Measurements from ENCODE around the gene OR52N2.

Gene OR52N2

DNA sequence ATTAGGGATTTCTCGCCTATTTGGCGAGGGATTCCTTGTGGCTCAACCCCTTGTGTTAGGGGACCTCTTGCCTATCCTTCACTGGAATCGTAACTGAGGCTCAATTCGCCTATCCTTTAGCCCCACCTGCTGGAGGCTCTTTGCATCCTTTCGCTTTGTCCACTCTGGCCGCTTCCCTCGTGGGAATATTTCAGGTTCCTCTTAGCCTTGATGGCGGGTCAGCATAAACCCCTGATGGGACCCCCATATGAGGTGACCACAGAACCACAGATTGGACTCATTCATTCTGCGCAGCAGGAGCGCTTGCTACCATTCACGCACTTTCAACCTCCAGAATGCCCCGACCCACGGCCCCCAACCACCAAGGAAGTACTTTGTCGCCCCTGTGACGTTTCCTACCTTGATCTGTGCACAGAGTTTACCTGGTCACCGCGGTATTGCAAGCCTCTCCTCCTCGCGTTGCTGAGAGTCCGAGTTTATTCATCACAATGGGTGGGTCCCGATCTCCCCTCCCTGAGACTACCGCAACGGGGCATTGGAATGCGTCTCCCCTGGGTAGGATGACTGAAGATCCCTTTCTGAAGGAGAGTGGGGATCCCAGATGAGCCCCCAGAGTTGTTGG is at the start of gene OR52N2:
TSS of gene OR52N2 (plus strand) at position 425 of the 622 bp plus-strand sequence. CDS start 11,412 bp downstream, outside the sequence.
- ATAC-seq (peak; percentile 90), DNase-seq (peak; percentile 67 to 76)
- Mint-ChIP-seq H3K27ac (peak within 1 kb of the TSS; percentile 44 to 57), H3K9me3 (peaks cover 7 to 9% of the 10 kb centered on the region in 2 donors), H3K4me1 (peaks cover 14% of the 10 kb centered on the region), H3K27me3 (peaks cover 22% of the 10 kb centered on the region), H3K4me3 (peak within 1 kb of the TSS; percentile 81 to 82)

DNA sequence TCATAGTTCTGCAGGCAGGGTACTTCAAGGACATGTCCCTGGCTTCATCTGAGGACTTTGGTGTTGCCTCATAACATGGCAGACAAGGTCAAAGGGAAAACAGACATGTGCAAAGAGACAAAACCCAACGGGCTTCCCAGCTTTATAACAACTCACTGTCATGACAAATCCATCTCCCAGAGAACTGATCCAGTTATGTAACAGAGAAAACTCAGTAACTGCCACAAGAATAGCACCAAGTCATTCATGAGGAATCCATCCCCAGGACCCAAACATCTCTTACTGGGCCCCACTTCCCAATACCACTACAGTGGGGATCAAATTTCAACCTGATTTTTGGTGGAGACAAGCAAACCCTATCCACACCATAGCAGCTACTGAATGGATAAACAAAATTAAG is 41.7 kb upstream of the OR52N2 start:
- no peaks in the 10 kb centered on the region for H3K27me3 Mint-ChIP-seq
- no peak for ATAC-seq
- no peak overlapping the region for H3K27ac Mint-ChIP-seq
- no peaks in the 10 kb centered on the region for H3K4me1 Mint-ChIP-seq
- no peaks in the 10 kb centered on the region for H3K9me3 Mint-ChIP-seq
- no peak overlapping the region for H3K4me3 Mint-ChIP-seq
- DNase-seq, result no peak

DNA sequence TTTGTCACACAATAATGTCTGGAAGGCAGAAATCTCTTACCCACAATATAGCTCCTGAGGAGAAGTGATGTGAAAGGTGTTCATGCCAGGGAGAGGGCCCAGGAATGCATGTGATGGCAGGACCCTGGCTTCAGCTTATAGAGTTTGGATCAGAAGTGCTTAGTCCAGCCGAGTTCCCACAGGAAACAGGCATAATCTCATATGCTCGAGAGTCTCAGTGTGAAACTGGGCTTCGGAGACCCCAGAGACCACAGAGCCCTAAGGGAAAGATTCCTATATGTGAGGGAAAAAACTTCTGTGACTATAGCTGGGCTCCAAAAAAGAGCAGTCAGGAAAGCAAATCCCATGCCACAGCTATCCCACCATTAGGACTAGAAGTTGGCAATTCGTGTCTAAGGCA is 25.5 kb upstream of the OR52N2 start, which contains the start of gene OR52N5:
TSS of gene OR52N5 (minus strand) at position 101 of the 400 bp plus-strand sequence. CDS start 4,721 bp downstream, outside the sequence.
- H3K9me3 Mint-ChIP-seq, result no peaks in the 10 kb centered on the region
- no peaks in the 10 kb centered on the region for H3K4me1 Mint-ChIP-seq
- no peaks in the 10 kb centered on the region for H3K27me3 Mint-ChIP-seq
- ATAC-seq, result no peak
- no peak for DNase-seq
- no peak within 1 kb of the TSS for H3K27ac Mint-ChIP-seq
- no peak within 1 kb of the TSS for H3K4me3 Mint-ChIP-seq

DNA sequence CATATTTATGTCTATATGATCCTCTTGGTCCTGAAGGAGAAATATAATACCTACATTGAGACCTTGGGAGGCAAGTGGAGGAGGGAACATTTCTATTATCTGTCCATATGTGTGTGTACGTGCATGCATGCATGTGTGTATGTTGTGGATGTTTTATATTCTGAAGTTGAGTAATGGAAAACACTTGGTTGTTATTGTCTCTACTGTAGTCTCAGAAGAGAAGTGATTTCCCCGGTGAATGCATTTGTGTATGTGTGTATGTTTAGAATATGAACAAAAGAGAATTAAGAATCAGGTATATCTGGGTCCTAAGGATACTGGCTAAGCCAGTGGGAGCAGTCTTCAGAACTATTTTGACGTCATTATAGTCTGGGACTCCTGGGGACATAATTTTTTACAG is 17.6 kb upstream of the OR52N2 start, which contains the start of gene OR52N1:
TSS of gene OR52N1 (minus strand) at position 101 of the 400 bp plus-strand sequence. CDS start 2,449 bp downstream, outside the sequence.
- DNase-seq (no peak), ATAC-seq (no peak)
- Mint-ChIP-seq H3K9me3 (no peaks in the 10 kb centered on the region), H3K27ac (no peak within 1 kb of the TSS), H3K4me1 (no peaks in the 10 kb centered on the region), H3K4me3 (no peak within 1 kb of the TSS), H3K27me3 (peaks cover 10% of the 10 kb centered on the region)

DNA sequence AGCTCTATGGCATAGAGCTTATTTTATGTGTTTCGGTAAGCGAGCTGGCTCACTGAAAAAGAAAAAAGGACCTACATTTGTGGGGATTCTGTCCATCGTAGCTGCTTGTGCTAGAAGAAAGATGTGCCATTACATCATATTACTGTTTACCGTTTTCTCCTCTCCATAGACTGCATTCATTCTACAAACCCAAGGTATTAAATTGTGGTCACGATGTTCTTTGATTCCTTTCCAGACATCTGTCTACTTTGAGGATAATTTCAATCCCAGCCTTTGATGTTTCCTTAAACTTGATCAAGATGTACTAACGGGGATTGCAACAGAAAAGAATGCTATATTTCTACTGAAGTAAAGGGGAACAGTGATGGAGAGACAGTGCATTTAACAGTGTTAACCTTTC is 12.2 kb upstream of the OR52N2 start:
- no peak overlapping the region for H3K4me3 Mint-ChIP-seq
- no peaks in the 10 kb centered on the region for H3K4me1 Mint-ChIP-seq
- no peak overlapping the region for H3K27ac Mint-ChIP-seq
- peaks cover 23% of the 10 kb centered on the region for H3K27me3 Mint-ChIP-seq
- DNase-seq, result no peak
- no peaks in the 10 kb centered on the region for H3K9me3 Mint-ChIP-seq
- ATAC-seq, result no peak

DNA sequence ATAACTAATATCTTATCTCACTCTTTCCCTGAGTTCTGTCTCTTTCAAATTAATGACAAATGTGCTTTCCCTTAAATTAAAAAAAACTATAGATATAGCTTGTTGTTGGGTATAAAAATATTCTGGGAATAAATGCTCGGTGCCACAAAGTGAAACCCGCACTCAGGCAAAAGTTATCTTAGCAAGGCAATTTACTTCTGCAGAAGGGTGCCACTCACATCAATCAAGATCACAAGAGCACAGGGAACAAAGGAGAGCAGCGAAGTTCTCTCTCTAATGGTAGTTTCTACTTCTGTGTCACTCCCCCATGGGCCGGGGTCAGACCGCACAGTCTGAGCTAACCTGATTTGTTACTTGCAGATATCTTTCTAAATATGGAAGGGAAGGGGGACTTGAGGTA is 4.7 kb upstream of the OR52N2 start:
- Mint-ChIP-seq H3K27me3 (peaks cover 4% of the 10 kb centered on the region), H3K4me3 (no peak overlapping the region), H3K27ac (no peak overlapping the region), H3K9me3 (peaks cover 7 to 17% of the 10 kb centered on the region in 2 donors), H3K4me1 (peaks cover 8% of the 10 kb centered on the region)
- no peak for ATAC-seq
- no peak for DNase-seq

DNA sequence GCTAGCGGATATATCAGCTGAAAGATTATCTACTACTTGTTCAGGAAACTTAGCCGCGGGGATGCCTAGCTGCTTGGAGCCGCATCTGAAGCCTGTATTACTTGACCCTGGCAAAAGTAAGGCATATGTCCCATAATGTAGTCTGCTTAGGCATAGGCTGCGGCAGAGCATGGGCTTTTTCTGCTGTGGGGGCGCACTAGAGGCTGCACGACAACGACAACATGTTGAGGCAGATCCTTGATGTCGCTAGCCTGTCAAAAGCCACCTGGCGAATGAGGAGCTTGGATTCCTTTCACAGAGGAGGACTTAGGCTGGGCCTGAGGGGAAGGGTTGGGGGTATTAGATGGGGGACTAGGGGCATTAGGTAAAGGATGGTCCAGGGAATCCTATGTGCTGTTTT is 1.1 kb upstream of the OR52N2 start:
- Mint-ChIP-seq H3K27me3 (peaks cover 22% of the 10 kb centered on the region), H3K4me1 (peaks cover 14% of the 10 kb centered on the region), H3K4me3 (no peak overlapping the region), H3K9me3 (peaks cover 7 to 17% of the 10 kb centered on the region in 2 donors), H3K27ac (no peak overlapping the region)
- DNase-seq (no peak), ATAC-seq (no peak)

DNA sequence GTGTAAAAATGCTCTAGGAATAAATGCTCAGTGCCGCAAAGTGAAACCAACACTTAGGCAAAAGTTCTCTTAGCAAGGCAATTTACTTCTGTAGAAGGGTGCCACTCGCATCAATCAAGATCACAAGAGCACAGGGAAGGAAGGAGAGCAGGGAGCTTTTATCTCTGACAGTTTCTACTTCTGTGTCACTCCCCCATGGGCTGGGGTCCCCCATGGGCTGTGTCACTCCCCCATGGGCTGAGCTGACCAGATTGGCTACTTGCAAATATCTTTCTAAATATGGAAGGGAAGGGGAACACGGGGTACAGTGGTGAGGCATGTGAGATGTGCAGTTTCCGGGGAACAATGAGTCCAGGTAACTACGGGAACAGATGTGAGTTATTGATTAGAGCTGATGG is 397 bp downstream of the OR52N2 start:
- H3K27me3 Mint-ChIP-seq, result peaks cover 22% of the 10 kb centered on the region
- H3K4me1 Mint-ChIP-seq, result peaks cover 14% of the 10 kb centered on the region
- H3K4me3 Mint-ChIP-seq, result peak overlapping the region; percentile 81 to 82
- peaks cover 5% of the 10 kb centered on the region in 2 donors for H3K9me3 Mint-ChIP-seq
- peak; percentile 10 to 11 for DNase-seq
- no peak overlapping the region for H3K27ac Mint-ChIP-seq
- peak; percentile 51 for ATAC-seq

DNA sequence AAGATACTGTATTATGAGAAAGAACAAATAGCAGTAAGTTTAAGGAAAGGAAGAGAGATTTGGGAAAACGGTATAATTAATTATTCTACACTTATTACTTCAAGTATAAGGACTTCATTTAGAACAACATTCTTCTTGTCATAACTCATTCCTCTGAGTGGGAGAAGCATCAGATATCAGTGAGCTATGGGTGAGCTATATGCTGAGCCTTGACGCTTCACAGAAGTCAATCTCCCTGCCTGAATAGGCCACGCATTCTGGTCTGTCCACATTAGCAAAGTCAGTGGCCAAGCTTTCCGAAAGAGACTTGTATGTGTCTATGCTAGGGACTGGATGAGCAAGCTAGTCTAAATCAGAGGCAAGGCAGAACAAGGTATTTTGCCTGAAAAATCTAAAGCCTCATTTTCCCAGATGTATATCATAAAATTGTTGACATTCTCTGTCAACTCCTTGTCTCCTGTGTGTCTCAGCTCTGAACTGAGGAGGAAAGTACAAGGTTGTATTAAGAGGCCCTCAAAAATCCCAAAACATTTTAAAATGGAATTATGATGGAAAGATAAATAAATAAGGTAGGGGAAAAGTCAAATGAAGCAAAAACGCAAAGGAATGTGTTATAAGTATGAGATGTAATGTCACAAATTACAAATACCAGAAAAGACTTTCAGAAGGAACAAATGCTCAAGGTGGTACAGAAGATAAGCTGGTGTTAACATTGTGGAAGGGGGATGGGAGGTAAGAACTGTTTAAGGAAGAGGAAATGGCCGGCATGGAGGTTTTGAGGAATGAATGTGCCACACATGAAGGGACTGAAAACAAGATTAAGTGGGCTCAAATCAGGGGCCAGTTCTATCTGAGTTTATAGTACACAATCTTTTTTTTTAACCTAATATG is 1.4 kb downstream of the OR52N2 start:
- Mint-ChIP-seq H3K27me3 (peaks cover 22% of the 10 kb centered on the region), H3K27ac (no peak overlapping the region), H3K4me3 (no peak overlapping the region), H3K9me3 (no peaks in the 10 kb centered on the region), H3K4me1 (peaks cover 14% of the 10 kb centered on the region)
- DNase-seq, result no peak
- no peak for ATAC-seq

DNA sequence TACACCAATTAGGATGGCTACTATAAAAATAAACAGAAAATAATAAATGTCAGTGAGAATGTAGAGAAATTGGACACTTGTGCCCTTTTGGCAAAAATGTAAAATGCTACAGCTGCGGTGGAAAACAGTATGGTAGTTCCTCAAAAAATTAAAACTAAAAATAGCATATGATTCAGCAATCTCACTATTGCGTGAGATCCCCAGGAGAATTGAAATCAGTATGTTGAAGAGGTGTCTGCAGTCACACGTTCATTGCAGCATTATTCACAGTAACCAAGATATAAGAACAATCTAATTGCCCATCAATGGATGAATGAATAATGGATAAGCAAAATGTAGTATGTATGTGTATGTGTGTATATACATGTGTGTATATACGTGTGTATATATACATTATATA is 6.8 kb downstream of the OR52N2 start:
- DNase-seq, result no peak
- Mint-ChIP-seq H3K9me3 (no peaks in the 10 kb centered on the region), H3K27me3 (peaks cover 3% of the 10 kb centered on the region), H3K4me3 (no peak overlapping the region), H3K4me1 (peaks cover 6% of the 10 kb centered on the region), H3K27ac (no peak overlapping the region)
- ATAC-seq, result no peak

DNA sequence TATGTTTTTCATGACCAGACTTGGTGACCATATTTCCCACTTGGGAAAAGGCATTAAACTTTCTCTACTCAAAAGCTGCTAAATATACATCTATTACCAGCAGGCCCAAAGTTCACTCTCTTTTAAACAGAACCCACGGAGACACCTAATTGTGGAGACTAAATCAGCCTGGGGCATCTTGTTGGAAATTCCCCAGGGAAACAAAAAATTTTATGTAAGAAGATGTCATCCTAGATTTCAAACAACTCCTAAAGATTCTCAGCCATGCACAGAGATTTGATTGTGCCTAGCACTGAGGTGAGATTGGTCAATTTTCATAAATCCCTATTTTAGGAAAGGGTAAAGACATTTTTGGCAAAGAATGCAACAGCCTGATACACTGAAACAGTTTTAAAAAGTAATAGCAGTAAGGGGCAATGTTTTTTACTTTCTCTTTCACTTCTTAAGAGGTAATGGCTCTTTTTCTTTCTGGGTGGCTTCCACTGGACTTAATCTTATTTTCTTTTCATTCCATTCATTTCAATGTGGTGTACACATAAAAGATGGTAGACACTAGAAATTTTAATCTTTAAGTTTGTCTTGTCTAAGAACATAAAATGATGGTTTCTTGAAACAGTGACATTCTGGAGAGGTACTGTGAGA is 9.6 kb downstream of the OR52N2 start:
- Mint-ChIP-seq H3K27ac (peak overlapping the region; percentile 79 to 87), H3K9me3 (no peaks in the 10 kb centered on the region)
- DNase-seq, result no peak

DNA sequence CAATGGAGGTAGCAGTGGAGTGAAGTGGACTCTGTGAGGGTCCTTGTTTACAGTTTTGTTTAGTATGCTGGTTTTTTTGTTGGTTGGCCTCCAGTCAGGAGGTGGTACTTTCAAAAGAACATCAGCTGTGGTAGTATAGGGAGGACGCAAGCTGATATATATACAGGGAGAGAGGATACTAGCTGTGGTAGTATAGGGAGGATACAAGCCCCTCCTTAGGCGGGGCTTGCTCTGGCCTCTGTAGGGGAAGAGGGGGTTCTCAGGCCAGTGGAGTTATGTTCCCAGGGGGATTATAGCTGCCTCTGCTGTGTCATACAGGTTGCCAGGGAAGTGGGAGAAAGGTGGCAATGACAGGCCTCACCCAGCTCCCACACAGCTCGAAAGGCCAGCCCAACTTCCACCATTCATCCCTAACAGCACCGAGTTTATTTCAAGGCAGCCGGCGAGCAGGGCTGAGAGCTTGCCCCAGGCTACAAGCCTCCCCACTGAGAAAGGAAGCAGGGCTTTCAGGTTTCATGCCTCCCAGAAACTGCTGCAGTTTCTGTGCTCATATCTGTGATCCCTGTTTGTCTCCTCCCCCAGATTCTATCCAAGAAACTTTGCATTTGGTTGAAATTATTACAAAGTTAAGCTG is 22.6 kb downstream of the OR52N2 start:
- H3K4me1 Mint-ChIP-seq, result no peaks in the 10 kb centered on the region
- DNase-seq (no peak), ATAC-seq (no peak)
- H3K27me3 Mint-ChIP-seq, result peaks cover 9% of the 10 kb centered on the region
- peak overlapping the region in 1 of 2 donors; percentile 59 for H3K27ac Mint-ChIP-seq
- H3K4me3 Mint-ChIP-seq, result no peak overlapping the region
- no peaks in the 10 kb centered on the region for H3K9me3 Mint-ChIP-seq

More for the DNA sequence above, 9.6 kb downstream of the OR52N2 start:
- H3K4me3 Mint-ChIP-seq, result peak overlapping the region; percentile 43 to 71
- ATAC-seq, result no peak
- H3K27me3 Mint-ChIP-seq, result peaks cover 6% of the 10 kb centered on the region
- H3K4me1 Mint-ChIP-seq, result peaks cover 6% of the 10 kb centered on the region

DNA sequence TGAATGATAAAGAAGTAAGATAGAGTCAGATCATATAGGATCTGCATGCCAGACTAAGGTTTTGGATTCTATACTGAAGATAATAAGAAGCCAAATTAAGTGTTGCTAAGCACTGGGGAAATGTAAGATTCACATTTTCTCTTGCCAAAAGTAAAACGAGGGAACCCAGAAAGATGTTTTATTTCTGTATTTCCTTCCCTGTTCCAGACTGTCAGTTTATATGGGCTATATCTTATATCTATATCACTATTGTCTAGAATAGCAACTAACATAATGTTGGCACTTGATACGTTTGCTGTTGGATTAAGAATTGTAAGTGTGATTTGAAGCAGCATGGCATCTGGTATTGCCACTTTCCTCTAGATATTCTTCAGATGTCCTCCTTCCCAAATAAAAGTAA is 24.7 kb downstream of the OR52N2 start:
- ATAC-seq (no peak), DNase-seq (no peak)
- no peak overlapping the region for H3K27ac Mint-ChIP-seq
- H3K9me3 Mint-ChIP-seq, result peaks cover 3 to 4% of the 10 kb centered on the region in 2 donors
- H3K27me3 Mint-ChIP-seq, result peaks cover 15% of the 10 kb centered on the region
- H3K4me3 Mint-ChIP-seq, result no peak overlapping the region
- H3K4me1 Mint-ChIP-seq, result no peaks in the 10 kb centered on the region

DNA sequence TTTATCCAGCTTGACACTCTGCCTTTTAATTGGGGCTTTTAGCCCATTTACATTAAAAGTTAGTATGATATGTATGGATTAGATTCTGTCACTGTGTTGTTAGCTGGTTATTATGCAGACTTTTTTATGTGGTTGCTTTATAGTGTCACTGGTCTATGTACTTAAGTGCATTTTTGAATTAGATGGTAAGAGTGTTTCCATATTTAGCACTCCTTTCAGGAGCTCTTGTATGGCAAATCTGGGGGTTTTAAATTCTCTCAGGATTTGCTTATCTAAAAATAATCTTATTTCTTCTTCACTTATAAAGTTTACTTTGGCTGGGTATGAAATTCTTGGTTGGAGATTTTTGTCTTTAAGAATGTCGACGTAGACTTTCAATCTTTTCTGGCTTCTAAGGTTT is 29.0 kb downstream of the OR52N2 start:
- Mint-ChIP-seq H3K4me3 (no peak overlapping the region), H3K27me3 (peaks cover 21% of the 10 kb centered on the region), H3K9me3 (peaks cover 5 to 6% of the 10 kb centered on the region in 2 donors), H3K27ac (no peak overlapping the region), H3K4me1 (no peaks in the 10 kb centered on the region)
- no peak for DNase-seq
- no peak for ATAC-seq

DNA sequence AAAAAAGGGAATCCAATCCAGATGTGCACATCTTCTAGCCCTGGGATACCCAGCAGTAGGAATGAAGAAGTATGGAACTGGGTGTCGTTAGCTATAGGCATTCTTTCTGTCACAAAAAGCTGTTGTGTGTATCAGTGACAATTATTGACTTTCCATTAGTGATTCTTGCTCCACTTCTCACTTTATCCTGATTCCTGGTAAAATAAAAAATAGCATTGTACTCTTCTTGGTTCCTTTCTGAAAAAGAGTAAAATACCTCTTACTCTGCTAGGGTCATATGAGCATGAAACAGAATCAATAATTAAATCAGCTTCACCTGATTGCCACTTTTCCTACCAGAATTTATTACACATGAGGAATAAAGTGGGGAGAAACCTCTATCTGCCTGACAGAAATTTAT is 33.1 kb downstream of the OR52N2 start, which contains the start of gene OR52E6:
TSS of gene OR52E6 (minus strand) at position 101 of the 400 bp plus-strand sequence. CDS start at position 101, 0 bp downstream.
- H3K4me3 Mint-ChIP-seq, result no peak within 1 kb of the TSS
- no peak for ATAC-seq
- no peak within 1 kb of the TSS for H3K27ac Mint-ChIP-seq
- peaks cover 5 to 6% of the 10 kb centered on the region in 2 donors for H3K9me3 Mint-ChIP-seq
- no peak for DNase-seq
- H3K27me3 Mint-ChIP-seq, result peaks cover 21% of the 10 kb centered on the region
- H3K4me1 Mint-ChIP-seq, result no peaks in the 10 kb centered on the region

All from stimulated activated naive CD8-positive, alpha-beta T cell treated with anti-CD3 and anti-CD28 coated beads, Interleukin-15, amount 100 ng/mL, for 72 hours (primary cell).